Non-pigmented ciliary epithelial cell (primary cell): ENCODE results near the gene GTF2H2C_2.
"Not testable (repeated sequence)": the region's sequence is repeated elsewhere in the genome, so short reads cannot be mapped to it uniquely, and the experiment has no call there.

ENCODE experiments used
- DNase-seq: peaks from one replicate; pipeline ENCODE4 v3.0.0-alpha.2; 2010; ENCODE audit warnings: low read depth

The GTF2H2C_2 gene

GRCh38 chr5:70415117-70415516 is at the start of gene GTF2H2C_2:
GTF2H2C_2 (plus strand) TSS chr5:70415368.
- DNase-seq = not testable (repeated sequence)

DNA sequence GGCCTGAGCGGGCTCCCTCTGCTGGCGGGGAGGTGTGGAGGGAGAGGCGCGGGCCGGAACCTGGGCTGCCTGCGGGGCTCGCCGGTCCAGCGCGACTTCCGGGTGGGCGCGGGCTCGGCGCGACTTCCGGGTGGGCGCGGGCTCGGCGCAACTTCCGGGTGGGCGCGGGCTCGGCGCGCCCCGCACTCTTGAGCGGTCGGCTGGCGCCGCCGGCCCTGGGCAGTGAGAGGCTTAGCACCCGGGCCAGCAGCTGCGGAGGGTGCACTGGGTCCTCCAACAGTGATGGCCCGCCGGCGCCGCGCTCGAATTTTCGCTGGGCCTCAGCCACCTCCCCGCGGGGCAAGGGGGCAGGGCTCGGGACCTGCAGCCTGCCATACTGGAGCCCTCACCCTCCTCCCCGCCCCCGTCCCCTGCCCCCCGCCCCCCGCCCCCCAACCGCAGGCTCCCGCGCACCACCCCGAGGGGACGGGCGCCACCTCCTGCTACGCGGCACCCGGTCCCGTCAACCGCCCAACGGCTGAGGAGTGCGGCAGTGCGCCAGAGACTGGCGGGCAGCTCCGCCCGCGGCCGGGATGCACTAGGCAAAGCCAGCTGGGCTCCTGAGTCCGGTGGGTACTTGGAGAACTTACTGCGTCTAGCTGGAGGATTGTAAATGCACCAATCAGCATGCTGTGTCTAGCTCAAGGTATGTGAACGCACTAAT is 14.0 kb upstream of the GTF2H2C_2 start:
- not testable (repeated sequence) for DNase-seq

DNA sequence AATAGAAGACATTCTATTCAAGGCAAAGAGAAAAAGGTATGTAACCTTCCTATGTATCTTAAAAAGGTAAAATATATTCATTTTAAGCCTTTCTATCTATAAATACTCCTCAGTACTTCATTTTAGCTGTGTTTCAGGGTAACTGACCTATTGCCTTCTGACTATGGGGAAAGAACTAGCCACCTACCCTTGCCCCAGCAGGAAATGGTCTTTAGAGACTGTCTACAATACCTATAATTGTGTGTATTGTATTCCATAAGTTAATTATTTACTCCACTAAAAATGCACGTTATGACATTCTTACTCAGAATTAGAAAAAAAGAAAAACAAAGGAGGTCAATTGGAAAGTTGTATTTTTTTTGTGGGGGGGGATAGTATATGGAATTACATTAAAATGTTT is 6.2 kb downstream of the GTF2H2C_2 start:
- DNase-seq = not testable (repeated sequence)

GRCh38 chr5:70423215-70423614 is 8.0 kb downstream of the GTF2H2C_2 start:
- DNase-seq = not testable (repeated sequence)

DNA sequence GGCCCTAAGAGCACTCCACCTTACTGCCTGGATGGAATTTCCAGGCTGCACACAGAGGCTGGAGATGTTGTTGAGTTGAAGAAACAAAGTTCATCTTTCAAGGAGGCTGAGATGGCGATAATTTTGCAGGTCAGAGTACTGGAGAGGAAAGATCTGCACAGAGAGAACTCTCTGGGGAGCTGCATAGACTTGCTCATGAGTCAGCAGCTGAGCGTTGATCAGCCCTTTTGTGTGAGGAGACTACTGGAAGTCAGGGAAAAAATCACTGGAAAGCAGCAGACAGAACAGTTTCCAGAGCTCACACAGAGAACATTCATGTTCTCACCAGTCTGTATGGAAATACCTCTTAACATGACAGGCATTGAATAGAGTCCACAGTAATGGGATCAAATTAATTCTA is 23.4 kb downstream of the GTF2H2C_2 start:
- DNase-seq = not testable (repeated sequence)

DNA sequence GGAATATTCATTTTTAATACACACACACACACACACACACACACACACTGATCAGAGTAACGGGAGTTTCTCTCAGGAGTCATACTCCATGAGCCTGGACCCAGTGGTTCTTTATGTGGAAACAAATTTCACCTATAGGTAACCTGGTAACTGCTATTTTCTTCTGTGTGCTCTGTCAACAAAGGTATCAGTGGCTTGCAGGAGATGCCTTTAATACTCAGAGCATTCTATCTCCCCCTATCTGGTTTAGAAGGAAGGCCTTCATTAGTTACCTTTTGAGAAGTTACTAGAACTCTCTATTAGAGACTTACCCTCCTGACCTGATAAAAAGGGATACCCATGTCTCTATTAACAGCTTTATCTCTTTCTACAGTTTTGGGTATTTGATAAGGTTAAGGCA is 34.4 kb downstream of the GTF2H2C_2 start:
- DNase-seq = not testable (repeated sequence)

- DNase-seq = not testable (repeated sequence)
These were observed 36.2 kb downstream of the GTF2H2C_2 start for GRCh38 chr5:70451249-70451984.

GRCh38 chr5:70457093-70457492 is 41.9 kb downstream of the GTF2H2C_2 start:
- not testable (repeated sequence) for DNase-seq

DNA sequence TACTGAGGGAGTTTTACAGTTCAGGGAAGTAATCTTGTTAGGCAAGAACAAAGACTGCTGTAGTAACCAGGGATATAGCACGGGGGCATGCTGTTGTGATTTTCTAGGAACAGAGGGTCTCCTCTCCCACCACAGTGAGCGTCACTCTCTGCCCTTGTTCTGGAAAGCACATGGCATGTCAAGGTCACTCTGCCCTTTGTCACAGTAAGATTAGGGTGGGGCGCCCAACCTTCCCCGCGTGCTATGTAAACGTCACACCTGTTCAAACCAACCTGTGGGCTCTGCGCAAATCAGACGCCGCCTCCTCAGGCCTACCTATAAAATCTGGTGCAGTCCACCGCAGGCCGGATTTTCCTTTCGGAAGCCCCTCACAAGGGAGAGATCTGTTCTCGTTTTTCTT is 44.0 kb downstream of the GTF2H2C_2 start:
- DNase-seq = not testable (repeated sequence)

DNA sequence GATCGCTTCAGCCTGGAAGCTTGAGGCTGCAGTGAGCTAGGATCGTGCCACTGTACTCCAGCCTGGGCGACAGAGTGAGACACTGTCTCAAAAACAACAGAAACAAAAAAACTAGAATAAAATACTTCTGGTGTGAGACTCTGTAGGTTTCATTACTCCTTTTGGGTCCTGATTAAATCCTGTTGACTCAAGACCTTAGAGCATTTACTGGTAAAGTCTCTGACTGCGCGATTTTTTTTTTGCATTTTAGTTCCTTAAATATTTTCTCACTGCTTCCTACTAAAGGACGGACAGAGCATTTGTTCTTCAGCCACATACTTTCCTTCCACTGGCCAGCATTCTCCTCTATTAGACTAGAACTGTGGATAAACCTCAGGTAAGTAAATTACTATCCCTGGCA is 46.8 kb downstream of the GTF2H2C_2 start:
- not testable (repeated sequence) for DNase-seq

DNA sequence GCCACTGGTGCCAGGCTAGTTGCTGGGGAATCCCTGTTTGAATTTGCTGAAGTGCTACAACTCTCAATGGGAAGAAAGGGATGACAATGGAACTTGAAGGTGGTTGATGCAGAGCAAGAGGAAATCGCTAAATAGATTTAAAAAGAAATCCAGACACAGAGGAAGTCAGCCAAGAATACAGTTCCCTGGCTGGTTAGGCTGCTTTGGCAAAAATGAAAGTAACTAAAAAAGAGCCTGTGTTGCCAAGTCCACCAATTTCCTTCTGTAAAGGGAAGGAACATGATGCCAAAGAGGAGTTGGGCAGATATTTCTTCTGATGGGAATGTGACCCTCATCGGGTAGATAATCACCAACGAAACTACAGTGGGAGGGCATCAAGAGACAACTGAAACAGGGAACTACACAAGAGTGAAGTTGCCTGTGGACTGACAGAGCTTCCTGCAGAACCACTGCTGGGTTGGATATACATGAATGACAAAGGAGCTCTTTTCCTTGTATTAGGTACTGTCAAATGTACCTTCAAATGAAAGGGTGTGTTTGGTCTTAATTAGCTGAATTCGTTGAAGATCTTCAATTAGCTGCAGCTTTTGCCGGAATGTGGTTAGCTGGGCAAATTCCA is 49.0 kb downstream of the GTF2H2C_2 start:
- DNase-seq = not testable (repeated sequence)

- DNase-seq = not testable (repeated sequence)
These were observed 54.9 kb downstream of the GTF2H2C_2 start for GRCh38 chr5:70469926-70470509.
